NCI-H526 treated with DMSO at 0.1 percent for 48 hours (cell line): ENCODE data around the gene SOWAHC.

Experiments
- DNase-seq: peaks from one replicate; lab custom pipeline; 2025; lab: John Stamatoyannopoulos, UW

Gene SOWAHC

GRCh38 chr2:109646961-109647360, 32.8 kb downstream of the SOWAHC start:
- no peak for DNase-seq

GRCh38 chr2:109647636-109648035, 33.5 kb downstream of the SOWAHC start:
- no peak for DNase-seq

GRCh38 chr2:109648041-109648527, 33.9 kb downstream of the SOWAHC start:
- DNase-seq, result no peak

- no peak for DNase-seq
These were observed 35.9 kb downstream of the SOWAHC start for GRCh38 chr2:109649736-109650695.

- DNase-seq, result no peak
These were observed 40.3 kb downstream of the SOWAHC start for GRCh38 chr2:109654326-109655050.

- no peak for DNase-seq
These were observed 41.1 kb downstream of the SOWAHC start for GRCh38 chr2:109655287-109655686.

- DNase-seq, result no peak
These were observed 45.4 kb downstream of the SOWAHC start for GRCh38 chr2:109659396-109660045.

- no peak for DNase-seq
These were observed 46.1 kb downstream of the SOWAHC start for GRCh38 chr2:109660046-109660860.

GRCh38 chr2:109662889-109663288, 48.7 kb downstream of the SOWAHC start:
- DNase-seq, result no peak

GRCh38 chr2:109663721-109664120, 49.6 kb downstream of the SOWAHC start:
- no peak for DNase-seq

GRCh38 chr2:109666466-109666865, 52.3 kb downstream of the SOWAHC start:
- no peak for DNase-seq
